COLO668 (cell line): ENCODE results near the gene IFITM2.
"Not testable (repeated sequence)": the region's sequence is repeated elsewhere in the genome, so short reads cannot be mapped to it uniquely, and the experiment has no call there.

Source experiments
- DNase-seq: peaks from one replicate; lab custom pipeline; 2025; ENCODE audit not compliant: unreplicated experiment; lab: John Stamatoyannopoulos, UW

Gene IFITM2

DNA sequence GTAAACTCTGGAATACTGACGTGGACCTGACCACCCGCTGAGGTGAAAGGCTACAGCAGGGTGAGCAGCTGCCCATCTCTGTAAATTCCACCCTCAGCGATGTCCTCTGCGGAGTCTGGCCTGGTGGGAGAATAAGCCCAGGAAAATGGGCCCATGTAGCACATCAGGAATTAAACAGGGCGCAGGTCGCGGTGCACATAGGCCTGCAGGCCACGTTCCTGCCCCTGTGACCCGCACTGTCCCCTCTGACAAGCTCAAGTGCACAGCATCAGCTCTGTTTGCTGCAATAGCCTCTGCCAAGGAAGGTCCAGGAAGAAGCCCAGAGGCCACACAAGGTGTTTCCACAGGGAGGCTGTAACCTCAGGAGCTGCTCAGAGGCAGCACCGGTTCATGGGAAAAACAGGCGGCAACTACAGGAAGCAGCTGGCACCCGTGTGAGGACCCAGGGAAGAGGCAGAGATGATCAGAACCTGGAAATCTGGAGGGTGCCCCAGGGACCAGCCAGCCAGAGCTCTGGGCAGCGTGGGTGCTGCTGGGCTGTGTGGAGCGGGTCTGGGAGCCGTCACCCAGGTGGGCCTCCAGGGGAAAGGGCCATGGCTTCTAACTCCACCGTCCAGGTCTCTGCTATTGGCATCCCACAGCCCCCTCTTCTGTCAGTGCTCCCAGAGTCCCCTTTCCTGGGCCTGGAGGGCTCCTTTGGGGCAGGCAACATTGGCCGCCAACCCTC is 808 bp upstream of the IFITM2 start:
- DNase-seq = no peak

GRCh38 chr11:308740-309665 is 1.4 kb downstream of the IFITM2 start:
- DNase-seq = not testable (repeated sequence)

- DNase-seq = not testable (repeated sequence)
Measured at GRCh38 chr11:309979-310572, 2.5 kb downstream of the IFITM2 start.

DNA sequence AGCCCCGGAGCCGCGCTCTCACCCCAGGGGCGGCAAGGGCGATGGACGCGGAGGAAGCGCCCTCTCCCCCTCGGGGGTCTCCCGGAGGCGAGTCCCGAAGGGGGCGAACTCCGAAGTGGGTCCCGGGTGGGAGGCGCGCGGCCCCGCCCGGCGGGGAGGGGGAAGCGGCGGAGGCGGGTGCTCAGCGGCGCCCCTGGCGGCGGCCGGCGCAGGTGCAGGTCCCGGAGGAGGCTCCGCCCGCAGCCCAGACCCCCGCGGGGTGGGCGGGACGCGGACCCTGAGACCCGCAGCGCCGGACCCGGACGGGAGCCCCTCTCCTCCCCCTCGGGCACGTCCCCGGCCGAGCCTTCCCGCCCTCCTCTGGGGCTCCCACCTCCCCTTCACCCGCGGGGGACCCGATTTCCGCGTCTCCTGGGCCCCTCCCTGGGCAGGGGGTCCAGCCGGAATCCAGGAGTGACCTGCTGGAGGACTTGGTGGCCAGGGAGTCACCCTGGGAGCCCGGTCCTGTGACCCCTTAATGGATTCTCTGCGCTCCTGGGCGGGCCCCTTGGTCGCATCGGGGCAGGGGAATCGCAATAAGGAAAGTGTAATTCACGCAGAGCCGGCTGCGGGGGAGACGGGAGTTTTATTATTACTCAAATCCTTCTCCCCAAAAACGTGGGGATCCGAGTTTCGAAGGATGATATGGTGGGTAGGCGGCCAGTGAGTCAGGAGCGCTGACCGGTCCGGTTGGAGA is 3.6 kb downstream of the IFITM2 start:
- DNase-seq = not testable (repeated sequence)

- no peak for DNase-seq
Measured at GRCh38 chr11:312092-312816, 4.6 kb downstream of the IFITM2 start.

DNA sequence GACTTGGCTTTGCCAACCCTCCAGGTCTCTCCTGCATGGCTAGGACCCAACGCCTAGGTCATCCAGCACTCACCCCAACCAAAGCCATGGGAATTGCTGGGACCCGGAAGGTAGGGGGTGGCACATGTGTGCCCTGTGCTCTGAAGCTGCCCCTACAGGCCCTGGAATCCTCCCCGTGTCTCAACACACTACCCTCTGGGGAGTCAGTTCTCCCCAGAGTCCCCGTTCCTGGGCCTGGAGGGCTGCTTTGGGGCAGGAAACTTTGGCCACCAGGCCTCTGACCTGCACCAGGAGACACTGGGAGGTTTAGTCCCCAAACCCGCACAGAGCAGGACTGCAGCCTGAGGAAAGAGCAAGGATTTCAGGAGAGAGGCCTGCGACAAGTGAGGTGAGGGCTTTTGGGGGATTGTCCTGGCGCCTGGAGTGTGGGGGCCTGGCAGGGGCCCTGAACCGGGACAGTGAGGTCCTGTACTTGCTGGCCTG is 5.7 kb downstream of the IFITM2 start:
- no peak for DNase-seq

DNA sequence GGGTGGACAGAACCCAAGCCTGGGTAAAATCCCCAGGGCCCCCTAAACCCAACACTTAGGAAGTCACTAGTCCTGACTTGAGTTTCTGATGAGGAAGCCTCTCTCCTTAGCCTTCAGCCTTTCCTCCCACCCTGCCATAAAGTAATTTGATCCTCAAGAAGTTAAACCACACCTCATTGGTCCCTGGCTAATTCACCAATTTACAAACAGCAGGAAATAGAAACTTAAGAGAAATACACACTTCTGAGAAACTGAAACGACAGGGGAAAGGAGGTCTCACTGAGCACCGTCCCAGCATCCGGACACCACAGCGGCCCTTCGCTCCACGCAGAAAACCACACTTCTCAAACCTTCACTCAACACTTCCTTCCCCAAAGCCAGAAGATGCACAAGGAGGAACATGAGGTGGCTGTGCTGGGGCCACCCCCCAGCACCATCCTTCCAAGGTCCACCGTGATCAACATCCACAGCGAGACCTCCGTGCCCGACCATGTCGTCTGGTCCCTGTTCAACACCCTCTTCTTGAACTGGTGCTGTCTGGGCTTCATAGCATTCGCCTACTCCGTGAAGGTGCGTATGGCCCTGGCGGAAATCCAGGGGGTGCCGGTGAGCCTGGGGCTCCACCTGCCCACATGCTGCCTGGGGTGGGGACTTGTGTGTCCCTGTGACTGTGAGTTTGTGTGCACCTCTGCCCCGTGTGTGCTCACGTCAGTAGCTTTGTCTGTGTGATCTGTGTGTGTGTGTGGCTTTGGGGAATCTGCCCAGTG is 6.4 kb downstream of the IFITM2 start, which contains the start of gene IFITM1:
TSS of gene IFITM1 (plus strand) at position 254 of the 767 bp plus-strand sequence. CDS start at position 385, 131 bp downstream.
- DNase-seq = no peak

DNA sequence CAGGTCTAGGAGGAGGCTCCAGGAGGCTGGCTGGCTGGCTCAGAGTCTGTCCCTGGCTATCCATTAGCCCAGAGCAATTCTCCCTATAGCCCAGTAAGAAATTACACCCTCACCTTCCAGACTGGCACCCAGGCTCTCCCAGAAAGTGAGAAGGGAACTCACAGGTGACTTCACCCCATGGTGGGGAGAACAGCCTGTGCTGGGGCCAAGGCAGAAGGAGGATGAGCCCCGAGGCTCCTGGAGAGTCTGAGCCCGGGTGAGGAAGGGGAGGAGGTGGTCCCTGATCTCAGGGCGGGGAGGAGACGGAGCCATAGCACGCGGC is 6.9 kb downstream of the IFITM2 start:
- not testable (repeated sequence) for DNase-seq

DNA sequence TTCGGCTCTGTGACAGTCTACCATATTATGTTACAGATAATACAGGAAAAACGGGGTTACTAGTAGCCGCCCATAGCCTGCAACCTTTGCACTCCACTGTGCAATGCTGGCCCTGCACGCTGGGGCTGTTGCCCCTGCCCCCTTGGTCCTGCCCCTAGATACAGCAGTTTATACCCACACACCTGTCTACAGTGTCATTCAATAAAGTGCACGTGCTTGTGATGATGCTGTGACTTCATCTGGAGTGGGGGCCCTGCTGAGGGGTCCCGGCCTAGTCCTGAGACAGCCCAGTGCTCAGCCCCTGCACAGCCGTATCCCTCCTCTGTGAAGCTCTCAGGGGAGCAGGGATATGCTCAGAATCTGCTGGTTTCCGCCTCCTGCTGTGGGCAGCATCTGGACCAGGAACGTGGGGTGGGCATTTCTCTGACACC is 7.5 kb downstream of the IFITM2 start:
- DNase-seq = no peak

GRCh38 chr11:315516-315994 is 7.9 kb downstream of the IFITM2 start:
- no peak for DNase-seq

DNA sequence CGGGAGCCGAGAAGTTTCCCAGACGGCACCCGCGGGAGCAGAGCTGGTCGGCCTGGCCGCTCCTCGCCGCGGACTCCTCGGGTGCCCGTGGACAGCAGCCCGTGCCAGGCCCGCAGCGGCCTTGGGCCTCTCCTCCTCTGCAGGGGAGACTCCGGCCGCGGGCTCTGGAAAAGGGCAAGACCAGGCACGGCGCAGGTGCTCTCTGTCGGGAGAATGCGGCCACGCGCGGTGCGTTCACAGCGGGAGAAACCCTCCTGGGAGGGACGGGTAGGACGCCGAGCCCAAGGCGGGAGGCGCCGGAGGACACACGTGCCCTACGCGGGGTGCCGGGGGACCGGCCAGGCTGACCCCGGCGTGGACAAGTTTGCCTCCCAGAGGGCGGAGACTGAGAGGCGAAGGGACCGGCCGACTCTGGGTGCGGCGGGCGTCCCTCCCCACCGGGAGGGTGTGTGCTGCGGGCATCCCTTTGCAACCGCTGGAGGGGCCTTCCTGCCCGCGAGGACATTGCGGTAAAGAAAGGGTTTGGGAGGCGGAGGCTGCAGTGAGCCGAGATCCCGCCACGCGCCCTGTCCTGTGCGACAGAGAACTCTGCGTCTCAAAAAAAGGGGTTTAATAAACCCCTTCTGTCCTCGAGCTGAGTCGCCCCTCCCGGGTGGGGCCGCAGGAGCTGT is 8.6 kb downstream of the IFITM2 start:
- no peak for DNase-seq

- DNase-seq = no peak
Measured at GRCh38 chr11:316891-317301, 9.3 kb downstream of the IFITM2 start.

DNA sequence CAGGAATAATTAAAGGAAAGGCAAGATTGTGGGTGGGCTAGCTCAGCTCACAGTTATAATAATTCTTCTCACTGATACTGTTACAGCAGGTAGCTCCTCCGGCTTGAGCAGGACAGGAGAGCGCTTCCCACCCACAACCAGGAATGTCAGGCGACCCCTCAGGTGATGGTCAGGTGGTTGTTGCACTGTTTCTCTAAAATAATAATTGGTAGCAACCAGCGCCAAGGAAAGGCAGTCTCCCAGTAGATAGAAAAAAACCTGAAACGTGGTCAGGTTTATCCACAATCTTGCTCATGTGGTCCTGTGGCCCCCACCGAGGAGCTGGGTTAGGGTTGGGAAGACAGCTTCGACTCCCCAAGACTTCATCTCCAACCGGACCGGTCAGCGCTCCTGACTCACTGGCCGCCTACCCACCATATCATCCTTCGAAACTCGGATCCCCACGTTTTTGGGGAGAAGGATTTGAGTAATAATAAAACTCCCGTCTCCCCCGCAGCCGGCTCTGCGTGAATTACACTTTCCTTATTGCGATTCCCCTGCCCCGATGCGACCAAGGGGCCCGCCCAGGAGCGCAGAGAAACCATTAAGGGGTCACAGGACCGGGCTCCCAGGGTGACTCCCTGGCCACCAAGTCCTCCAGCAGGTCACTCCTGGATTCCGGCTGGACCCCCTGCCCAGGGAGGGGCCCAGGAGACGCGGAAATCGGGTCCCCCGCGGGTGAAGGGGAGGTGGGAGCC is 10.2 kb downstream of the IFITM2 start:
- not testable (repeated sequence) for DNase-seq

DNA sequence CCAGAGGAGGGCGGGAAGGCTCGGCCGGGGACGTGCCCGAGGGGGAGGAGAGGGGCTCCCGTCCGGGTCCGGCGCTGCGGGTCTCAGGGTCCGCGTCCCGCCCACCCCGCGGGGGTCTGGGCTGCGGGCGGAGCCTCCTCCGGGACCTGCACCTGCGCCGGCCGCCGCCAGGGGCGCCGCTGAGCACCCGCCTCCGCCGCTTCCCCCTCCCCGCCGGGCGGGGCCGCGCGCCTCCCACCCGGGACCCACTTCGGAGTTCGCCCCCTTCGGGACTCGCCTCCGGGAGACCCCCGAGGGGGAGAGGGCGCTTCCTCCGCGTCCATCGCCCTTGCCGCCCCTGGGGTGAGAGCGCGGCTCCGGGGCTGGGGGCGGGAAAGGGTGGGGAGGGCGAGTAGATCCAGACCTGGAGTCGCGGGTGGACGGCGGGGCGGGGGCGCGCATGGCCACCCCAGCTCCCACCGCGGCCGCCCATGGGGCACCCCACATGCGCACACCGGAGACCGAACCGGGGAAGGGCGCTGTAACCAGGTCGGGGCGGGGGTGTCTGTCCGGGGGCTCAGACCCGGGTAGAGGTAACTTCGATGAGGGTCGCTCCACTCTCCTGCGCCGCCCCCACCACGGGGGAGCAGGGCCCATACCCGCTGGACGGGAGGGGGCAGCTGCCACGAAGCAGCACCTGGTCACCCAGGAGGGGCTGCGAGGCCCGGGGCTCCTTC is 10.9 kb downstream of the IFITM2 start:
- not testable (repeated sequence) for DNase-seq

- DNase-seq = not testable (repeated sequence)
Measured at GRCh38 chr11:319121-319887, 11.7 kb downstream of the IFITM2 start.

DNA sequence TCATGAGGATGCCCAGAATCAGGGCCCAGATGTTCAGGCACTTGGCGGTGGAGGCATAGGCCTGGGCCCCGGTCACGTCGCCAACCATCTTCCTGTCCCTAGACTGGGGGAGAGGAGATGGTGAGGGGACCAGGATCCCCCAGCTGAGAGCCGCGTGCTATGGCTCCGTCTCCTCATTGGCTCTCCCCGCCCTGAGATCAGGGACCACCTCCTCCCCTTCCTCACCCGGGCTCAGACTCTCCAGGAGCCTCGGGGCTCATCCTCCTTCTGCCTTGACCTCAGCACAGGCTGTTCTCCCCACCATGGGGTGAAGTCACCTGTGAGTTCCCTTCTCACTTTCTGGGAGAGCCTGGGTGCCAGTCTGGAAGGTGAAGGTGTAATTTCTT is 12.3 kb downstream of the IFITM2 start:
- not testable (repeated sequence) for DNase-seq

DNA sequence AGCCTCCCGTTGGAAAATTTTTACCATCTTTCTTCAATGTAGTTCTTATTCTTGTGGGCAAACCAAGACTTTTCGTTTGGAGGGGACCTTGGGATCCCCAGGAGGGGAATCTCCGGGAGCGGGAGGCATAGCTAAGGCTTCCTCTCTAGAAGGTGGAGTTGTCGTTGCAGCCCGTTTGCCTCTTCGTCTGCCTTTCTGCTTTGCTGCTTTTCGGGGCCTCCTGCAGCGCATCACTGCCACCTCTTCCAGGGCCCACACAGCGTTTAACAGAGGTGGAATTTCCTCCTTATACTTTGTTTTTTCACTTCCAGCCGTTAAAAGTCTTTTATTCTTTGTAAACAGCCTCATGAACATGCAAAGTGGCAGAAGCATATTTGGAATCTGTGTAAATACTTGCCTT is 16.5 kb downstream of the IFITM2 start:
- DNase-seq = no peak
